Neural progenitor cell (in vitro differentiated cells): ENCODE data around the gene PRDM1. TPM values are rescaled to one million over a fixed set of nuclear protein-coding genes. Genes with fewer than 3 reads are reported as not detected.
A peak's percentile ranks its signal among the peaks of the same experiment; 100 is the strongest.

Experiments used
- DNase-seq: peaks from one replicate; pipeline ENCODE4 v3.0.0-alpha.2; 2016; ENCODE audit warnings: low spot score
- H2AFZ ChIP-seq: fragments of 200-600 bp; sonication (generic); replicated peaks from 2 replicates; pipeline ENCODE4 v1.6.1; 2016; ENCODE audit warnings: antibody characterized with exemption
- H3F3A ChIP-seq: fragments of 200-600 bp; sonication (generic); 2 replicates; pipeline ENCODE4 v1.6.1; 2016; ENCODE audit warnings: antibody characterized with exemption, low read depth
- H3K27ac ChIP-seq: fragments of 200-600 bp; sonication (generic); 2 replicates; pipeline ENCODE4 v1.5.1; 2016; ENCODE audit warnings: mild to moderate bottlenecking
- H3K27me3 ChIP-seq: fragments of 200-600 bp; sonication (generic); 2 replicates; pipeline ENCODE4 v1.6.1; 2016; ENCODE audit warnings: mild to moderate bottlenecking, moderate library complexity
- H3K36me3 ChIP-seq: fragments of 200-600 bp; sonication (generic); 2 replicates; pipeline ENCODE4 v1.5.1; 2016
- H3K4me1 ChIP-seq: fragments of 200-600 bp; sonication (generic); 2 replicates; pipeline ENCODE4 v1.6.1; 2016; ENCODE audit warnings: mixed run types
- H3K4me2 ChIP-seq: fragments of 200-600 bp; sonication (generic); 2 replicates; pipeline ENCODE4 v1.6.1; 2016
- H3K4me3 ChIP-seq: fragments of 200-600 bp; sonication (generic); 2 replicates; pipeline ENCODE4 v1.5.1; 2016
- H3K79me2 ChIP-seq: fragments of 200-600 bp; sonication (generic); 2 replicates; pipeline ENCODE4 v1.6.1; 2016; ENCODE audit warnings: low read depth
- H3K9ac ChIP-seq: fragments of 200-600 bp; sonication (generic); 2 replicates; pipeline ENCODE4 v1.6.1; 2016
- H3K9me3 ChIP-seq: fragments of 200-600 bp; sonication (generic); 2 replicates; pipeline ENCODE4 v1.5.1; 2016; ENCODE audit warnings: low read depth
- H4K20me1 ChIP-seq: fragments of 200-600 bp; sonication (generic); 2 replicates; pipeline ENCODE4 v1.6.1; 2016; ENCODE audit warnings: low read depth
- H3K27ac Mint-ChIP-seq: 3 replicates; pipeline ENCODE4 v1.8.0; 2021; ENCODE audit warnings: mixed read lengths
- H3K27me3 Mint-ChIP-seq: 2 replicates; pipeline ENCODE4 v1.8.0; 2022; ENCODE audit warnings: low read depth, mild to moderate bottlenecking, inconsistent platforms, moderate library complexity, mixed read lengths; ENCODE audit not compliant: insufficient read depth
- H3K36me3 Mint-ChIP-seq: 3 replicates; pipeline ENCODE4 v1.8.0; 2021; ENCODE audit warnings: mixed read lengths
- H3K4me1 Mint-ChIP-seq: 3 replicates; pipeline ENCODE4 v1.8.0; 2021; ENCODE audit warnings: mixed read lengths
- H3K4me3 Mint-ChIP-seq: 3 replicates; pipeline ENCODE4 v1.8.0; 2021; ENCODE audit warnings: mild to moderate bottlenecking, moderate library complexity, mixed read lengths
- H3K9me3 Mint-ChIP-seq: 3 replicates; pipeline ENCODE4 v1.8.0; 2020; ENCODE audit warnings: mixed read lengths
- EZH2 ChIP-seq: fragments of 200-600 bp; sonication (generic); IDR thresholded peaks from 2 replicates; pipeline ENCODE4 v1.6.1; 2017; ENCODE audit warnings: antibody characterized with exemption, mild to moderate bottlenecking, moderate library complexity
- EZH2phosphoT487 ChIP-seq: fragments of 200-600 bp; sonication (generic); IDR thresholded peaks from 2 replicates; pipeline ENCODE4 v1.6.1; 2017; ENCODE audit warnings: antibody characterized with exemption
- total RNA-seq: library from RNA; depleted of rRNA; stranded (reverse); fragments of >200 nt; gene quantifications from 2 replicates; pipeline ENCODE4 v1.2.3, GENCODE V29; 2015; ENCODE audit warnings: low replicate concordance
- TF ChIP-seq, protein P1 (sequence below): fragments of 200-600 bp; sonication (generic); IDR thresholded peaks from 2 replicates; pipeline ENCODE4 v1.5.1; 2017; ENCODE audit warnings: antibody characterized with exemption, mild to moderate bottlenecking

The PRDM1 gene
- total RNA-seq, 1 donor from 2014 or later = 0.37 TPM

DNA sequence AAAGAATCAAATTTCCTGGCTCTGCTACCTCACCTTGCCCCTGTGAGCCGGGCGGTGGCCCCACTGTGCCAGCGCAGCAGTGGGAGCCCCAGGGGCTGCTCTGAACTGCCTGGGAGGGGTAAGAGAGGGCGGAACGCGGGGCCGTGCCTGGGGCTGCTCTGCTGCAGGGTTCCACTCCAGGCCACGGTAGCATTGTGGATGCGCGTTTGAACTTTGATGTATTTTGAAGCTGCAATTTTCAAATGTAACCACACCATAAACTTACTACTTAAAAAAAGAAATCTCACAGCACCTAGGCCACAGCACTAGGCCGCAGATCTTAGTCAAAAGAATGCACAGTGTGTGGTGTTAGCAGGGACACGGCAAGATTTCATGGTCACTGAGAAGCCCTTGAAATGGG is 57.5 kb downstream of the PRDM1 start:
- Mint-ChIP-seq H3K9me3 (no peaks in the 10 kb centered on the region), H3K4me3 (no peak overlapping the region), H3K4me1 (peaks cover 26% of the 10 kb centered on the region), H3K27ac (no peak overlapping the region), H3K36me3 (no peaks in the 10 kb centered on the region), H3K27me3 (peaks cover 7% of the 10 kb centered on the region)
- H4K20me1 ChIP-seq = no peaks in the 10 kb centered on the region
- H3K9me3 ChIP-seq = no peaks in the 10 kb centered on the region
- H3K9ac ChIP-seq = no peak overlapping the region
- no peak overlapping the region for H3K4me3 ChIP-seq
- H3K4me2 ChIP-seq = no peak overlapping the region
- peaks cover 5% of the 10 kb centered on the region for H3F3A ChIP-seq
- no peaks in the 10 kb centered on the region for H3K36me3 ChIP-seq
- H3K79me2 ChIP-seq = no peaks in the 10 kb centered on the region
- no peak for DNase-seq
- peak overlapping the region; percentile 42 for H2AFZ ChIP-seq
- TF ChIP-seq EZH2 (no peak), EZH2phosphoT487 (no peak)
- TF ChIP-seq, protein P1, sequence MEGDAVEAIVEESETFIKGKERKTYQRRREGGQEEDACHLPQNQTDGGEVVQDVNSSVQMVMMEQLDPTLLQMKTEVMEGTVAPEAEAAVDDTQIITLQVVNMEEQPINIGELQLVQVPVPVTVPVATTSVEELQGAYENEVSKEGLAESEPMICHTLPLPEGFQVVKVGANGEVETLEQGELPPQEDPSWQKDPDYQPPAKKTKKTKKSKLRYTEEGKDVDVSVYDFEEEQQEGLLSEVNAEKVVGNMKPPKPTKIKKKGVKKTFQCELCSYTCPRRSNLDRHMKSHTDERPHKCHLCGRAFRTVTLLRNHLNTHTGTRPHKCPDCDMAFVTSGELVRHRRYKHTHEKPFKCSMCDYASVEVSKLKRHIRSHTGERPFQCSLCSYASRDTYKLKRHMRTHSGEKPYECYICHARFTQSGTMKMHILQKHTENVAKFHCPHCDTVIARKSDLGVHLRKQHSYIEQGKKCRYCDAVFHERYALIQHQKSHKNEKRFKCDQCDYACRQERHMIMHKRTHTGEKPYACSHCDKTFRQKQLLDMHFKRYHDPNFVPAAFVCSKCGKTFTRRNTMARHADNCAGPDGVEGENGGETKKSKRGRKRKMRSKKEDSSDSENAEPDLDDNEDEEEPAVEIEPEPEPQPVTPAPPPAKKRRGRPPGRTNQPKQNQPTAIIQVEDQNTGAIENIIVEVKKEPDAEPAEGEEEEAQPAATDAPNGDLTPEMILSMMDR = no peak
- no peaks in the 10 kb centered on the region for H3K27me3 ChIP-seq
- H3K27ac ChIP-seq = no peak overlapping the region
- H3K4me1 ChIP-seq = peaks cover 10% of the 10 kb centered on the region

DNA sequence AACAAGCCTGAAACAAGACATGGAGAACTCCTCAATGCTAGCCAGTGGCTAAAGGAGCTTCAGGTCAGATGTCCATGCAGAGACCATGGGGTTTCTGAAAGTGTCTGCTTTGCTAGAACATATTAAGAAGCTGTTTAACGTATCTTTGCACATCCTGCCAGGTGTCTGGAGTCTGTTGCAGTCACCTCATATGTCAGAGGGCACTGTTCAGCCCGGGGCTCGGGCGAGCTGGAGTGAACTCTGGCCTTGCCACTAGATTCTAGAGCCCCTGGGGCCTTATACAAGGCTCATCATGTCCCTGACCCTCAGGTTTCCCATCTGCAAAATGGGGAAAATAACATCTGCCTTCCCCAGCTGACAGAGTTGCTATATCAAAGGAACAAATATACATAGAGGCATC is 59.0 kb downstream of the PRDM1 start:
- DNase-seq = no peak
- Mint-ChIP-seq H3K4me1 (peaks cover 26% of the 10 kb centered on the region), H3K36me3 (no peaks in the 10 kb centered on the region), H3K9me3 (no peaks in the 10 kb centered on the region), H3K27me3 (peaks cover 6% of the 10 kb centered on the region), H3K4me3 (no peak overlapping the region), H3K27ac (no peak overlapping the region)
- TF ChIP-seq EZH2phosphoT487 = no peak
- TF ChIP-seq, protein P1 = no peak
- TF ChIP-seq EZH2 = no peak
- H3K79me2 ChIP-seq = no peaks in the 10 kb centered on the region
- H3K27ac ChIP-seq = no peak overlapping the region
- H3K9ac ChIP-seq = no peak overlapping the region
- peaks cover 5% of the 10 kb centered on the region for H3F3A ChIP-seq
- no peaks in the 10 kb centered on the region for H4K20me1 ChIP-seq
- H3K4me1 ChIP-seq = peaks cover 10% of the 10 kb centered on the region
- no peaks in the 10 kb centered on the region for H3K36me3 ChIP-seq
- no peaks in the 10 kb centered on the region for H3K27me3 ChIP-seq
- H3K4me3 ChIP-seq = no peak overlapping the region
- H3K9me3 ChIP-seq = no peaks in the 10 kb centered on the region
- no peak overlapping the region for H3K4me2 ChIP-seq
- H2AFZ ChIP-seq = no peak overlapping the region

DNA sequence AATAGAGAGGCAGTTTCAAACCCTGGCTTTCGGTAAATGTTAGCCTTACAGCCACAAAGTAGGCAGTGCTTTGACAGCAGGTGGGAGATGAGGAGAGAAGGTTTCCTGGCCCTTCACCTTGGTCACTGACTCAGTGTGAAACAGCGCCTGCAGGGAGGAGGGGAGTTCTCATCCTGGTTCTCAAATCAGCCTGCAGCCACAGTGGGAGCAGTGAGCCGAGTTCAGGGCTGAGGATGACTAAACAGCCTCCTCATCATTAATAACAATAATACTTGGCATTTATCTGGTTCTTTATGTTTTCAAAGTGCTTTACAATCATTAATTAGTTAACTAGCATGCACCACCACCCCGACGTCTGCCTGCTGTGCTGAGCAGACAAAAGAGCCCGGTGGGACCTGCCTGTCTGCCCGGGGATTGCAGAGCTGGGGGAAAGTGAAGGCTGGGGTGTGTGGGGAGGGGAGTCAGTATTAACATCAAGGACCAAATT is 59.6 kb downstream of the PRDM1 start:
- no peak overlapping the region for H3K4me3 Mint-ChIP-seq
- Histone ChIP-seq H3K4me1 (peaks cover 10% of the 10 kb centered on the region), H2AFZ (no peak overlapping the region), H3K9ac (no peak overlapping the region), H3K4me3 (no peak overlapping the region), H3F3A (peaks cover 5% of the 10 kb centered on the region), H3K36me3 (no peaks in the 10 kb centered on the region), H3K27me3 (no peaks in the 10 kb centered on the region), H3K79me2 (no peaks in the 10 kb centered on the region), H4K20me1 (no peaks in the 10 kb centered on the region), H3K9me3 (no peaks in the 10 kb centered on the region), H3K27ac (no peak overlapping the region), H3K4me2 (peak overlapping the region; percentile 36)
- DNase-seq = peak; percentile 27
- peak overlapping the region; percentile 61 for H3K27ac Mint-ChIP-seq
- TF ChIP-seq EZH2phosphoT487 (no peak), EZH2 (no peak)
- TF ChIP-seq, protein P1 = no peak
- peaks cover 26% of the 10 kb centered on the region for H3K4me1 Mint-ChIP-seq
- peaks cover 6% of the 10 kb centered on the region for H3K27me3 Mint-ChIP-seq
- H3K9me3 Mint-ChIP-seq = no peaks in the 10 kb centered on the region
- no peaks in the 10 kb centered on the region for H3K36me3 Mint-ChIP-seq
